Colonic mucosa (tissue), 4 donors: ENCODE results near the gene DNAJC18. TPM values are rescaled to one million over a fixed set of nuclear protein-coding genes. Genes with fewer than 3 reads are reported as not detected.

ENCODE experiments used
- DNase-seq: peaks from one replicate; pipeline ENCODE4 v3.0.0-alpha.2; 2020
- H3K27ac ChIP-seq: fragments of 200-600 bp; one replicate; pipeline ENCODE4 v1.8.0; 2021
- H3K27me3 ChIP-seq: fragments of 200-600 bp; one replicate; pipeline ENCODE4 v1.8.0; 2021
- H3K36me3 ChIP-seq: fragments of 200-600 bp; one replicate; pipeline ENCODE4 v1.8.0; 2021
- H3K4me1 ChIP-seq: fragments of 200-600 bp; one replicate; pipeline ENCODE4 v1.8.0; 2021; ENCODE audit warnings: mild to moderate bottlenecking
- H3K4me3 ChIP-seq: fragments of 200-600 bp; one replicate; pipeline ENCODE4 v1.8.0; 2021
- H3K9ac ChIP-seq, 2 donors: one replicate each; pipeline ENCODE4 v1.7.0; 2013; ENCODE audit warnings: control low read depth in 2 of 2, low read depth in 2 of 2, low read length in 2 of 2
- H3K9me3 ChIP-seq: fragments of 200-600 bp; one replicate; pipeline ENCODE4 v1.8.0; 2021
- intact Hi-C: fragments of 100-400 bp; cut with DNase I; formaldehyde crosslinking; loops from one replicate; pipeline ENCODE4 v1.14.1; 2022
- total RNA-seq, 2 donors: library from RNA; stranded (reverse); fragmentation: NEBNext Ultra II Directional in 1 of 2; extraction: Animal tissue kit (Norgen Biotek cat#: 25700) in 1 of 2; gene quantifications; one replicate each; pipeline ENCODE4 v1.2.1, GENCODE V29; 2021
- TF ChIP-seq, protein P1 (sequence below): fragments of 200-600 bp; IDR thresholded peaks from one replicate; pipeline ENCODE4 v1.8.0; 2022; ENCODE audit warnings: antibody characterized with exemption, mild to moderate bottlenecking
- donor health status: healthy.
- donor health status: DM: no; HTN: no; CAD: no.
- donor health status: DM: no; HTN: no; CAD: no.

DNAJC18 gene
- total RNA-seq, 2 donors from 2014 or later, result 3.6 to 5.7 TPM

- H3K27me3 ChIP-seq, result peaks cover 6% of the 10 kb centered on the region
- intact Hi-C loops, result loop anchor here (10.0 kb wide), 1 partner anchor 102 kb away; the partner anchor contains the start of gene MATR3
- no peak overlapping the region for H3K9ac ChIP-seq
- no peak overlapping the region for H3K4me3 ChIP-seq
- no peak for DNase-seq
- TF ChIP-seq, protein P1, sequence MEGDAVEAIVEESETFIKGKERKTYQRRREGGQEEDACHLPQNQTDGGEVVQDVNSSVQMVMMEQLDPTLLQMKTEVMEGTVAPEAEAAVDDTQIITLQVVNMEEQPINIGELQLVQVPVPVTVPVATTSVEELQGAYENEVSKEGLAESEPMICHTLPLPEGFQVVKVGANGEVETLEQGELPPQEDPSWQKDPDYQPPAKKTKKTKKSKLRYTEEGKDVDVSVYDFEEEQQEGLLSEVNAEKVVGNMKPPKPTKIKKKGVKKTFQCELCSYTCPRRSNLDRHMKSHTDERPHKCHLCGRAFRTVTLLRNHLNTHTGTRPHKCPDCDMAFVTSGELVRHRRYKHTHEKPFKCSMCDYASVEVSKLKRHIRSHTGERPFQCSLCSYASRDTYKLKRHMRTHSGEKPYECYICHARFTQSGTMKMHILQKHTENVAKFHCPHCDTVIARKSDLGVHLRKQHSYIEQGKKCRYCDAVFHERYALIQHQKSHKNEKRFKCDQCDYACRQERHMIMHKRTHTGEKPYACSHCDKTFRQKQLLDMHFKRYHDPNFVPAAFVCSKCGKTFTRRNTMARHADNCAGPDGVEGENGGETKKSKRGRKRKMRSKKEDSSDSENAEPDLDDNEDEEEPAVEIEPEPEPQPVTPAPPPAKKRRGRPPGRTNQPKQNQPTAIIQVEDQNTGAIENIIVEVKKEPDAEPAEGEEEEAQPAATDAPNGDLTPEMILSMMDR, result no peak
- no peak overlapping the region for H3K27ac ChIP-seq
- H3K9me3 ChIP-seq, result no peaks in the 10 kb centered on the region
- H3K36me3 ChIP-seq, result no peaks in the 10 kb centered on the region
- no peaks in the 10 kb centered on the region for H3K4me1 ChIP-seq
These were observed 42.6 kb downstream of the DNAJC18 start for GRCh38 chr5:139396691-139397090.

DNA sequence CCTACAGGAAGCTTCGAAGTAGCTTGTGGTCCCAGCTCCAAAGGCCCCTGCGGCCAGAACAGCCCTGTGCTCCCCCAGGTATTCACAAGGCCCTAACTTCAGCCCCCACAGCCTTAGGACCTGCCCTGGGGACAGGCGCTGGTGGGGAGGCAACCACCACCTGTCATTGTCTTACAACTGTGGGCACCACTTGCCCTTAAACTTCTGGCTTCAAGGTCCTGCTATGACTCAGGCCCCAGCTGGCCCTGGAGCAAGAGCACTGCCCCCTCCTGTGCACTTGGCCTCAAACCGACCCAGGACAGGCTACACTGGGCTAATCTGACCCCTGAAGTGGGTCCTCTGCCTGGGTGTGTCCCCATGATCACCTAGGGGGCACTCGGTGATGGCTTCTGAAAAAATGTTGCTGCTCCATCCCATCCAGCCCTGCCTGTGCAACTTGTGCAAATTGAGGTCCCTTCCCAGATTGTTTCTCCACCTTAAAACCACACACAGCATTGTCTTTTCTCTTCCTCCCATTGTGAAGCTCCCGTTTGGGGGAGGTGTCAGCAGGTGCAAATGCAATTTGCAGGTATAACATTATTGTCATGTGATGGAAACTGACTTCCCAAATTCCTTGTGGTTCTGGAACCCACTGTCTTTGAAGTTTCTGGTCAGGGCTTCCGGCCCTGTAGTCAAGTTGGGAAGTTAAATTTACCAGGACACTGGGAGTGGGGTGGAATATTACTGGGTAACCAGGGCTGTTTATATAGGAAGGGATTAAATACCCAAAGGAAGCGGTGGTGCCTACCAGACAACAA, 43.3 kb downstream of the DNAJC18 start:
- H3K27ac ChIP-seq, result no peak overlapping the region
- H3K4me1 ChIP-seq, result peaks cover 5% of the 10 kb centered on the region
- intact Hi-C loops, result loop anchor here (10.0 kb wide), 1 partner anchor 101 kb away; the partner anchor contains the start of gene MATR3
- no peaks in the 10 kb centered on the region for H3K36me3 ChIP-seq
- H3K27me3 ChIP-seq, result peaks cover 6% of the 10 kb centered on the region
- H3K4me3 ChIP-seq, result no peak overlapping the region
- DNase-seq, result no peak
- H3K9me3 ChIP-seq, result no peaks in the 10 kb centered on the region
- no peak overlapping the region for H3K9ac ChIP-seq
- TF ChIP-seq, protein P1, result no peak

GRCh38 chr5:139394654-139395566, 44.4 kb downstream of the DNAJC18 start, which contains the start of gene PROB1:
TSS of gene PROB1 (minus strand) at chr5:139395104. CDS start at chr5:139395081, 23 bp downstream.
- H3K9ac ChIP-seq, result peak within 1 kb of the TSS; percentile 51 to 52
- no peaks in the 10 kb centered on the region for H3K9me3 ChIP-seq
- peaks cover 6% of the 10 kb centered on the region for H3K27me3 ChIP-seq
- TF ChIP-seq, protein P1, result no peak
- H3K4me3 ChIP-seq, result peak within 1 kb of the TSS; percentile 53
- intact Hi-C loops, result loop anchor here (5.0 to 10.0 kb wide), 2 partner anchors 53 to 100 kb away; partner anchors contain the start of genes MATR3 and PAIP2
- DNase-seq, result no peak
- H3K36me3 ChIP-seq, result no peaks in the 10 kb centered on the region
- no peak within 1 kb of the TSS for H3K27ac ChIP-seq
- H3K4me1 ChIP-seq, result peaks cover 13% of the 10 kb centered on the region

DNA sequence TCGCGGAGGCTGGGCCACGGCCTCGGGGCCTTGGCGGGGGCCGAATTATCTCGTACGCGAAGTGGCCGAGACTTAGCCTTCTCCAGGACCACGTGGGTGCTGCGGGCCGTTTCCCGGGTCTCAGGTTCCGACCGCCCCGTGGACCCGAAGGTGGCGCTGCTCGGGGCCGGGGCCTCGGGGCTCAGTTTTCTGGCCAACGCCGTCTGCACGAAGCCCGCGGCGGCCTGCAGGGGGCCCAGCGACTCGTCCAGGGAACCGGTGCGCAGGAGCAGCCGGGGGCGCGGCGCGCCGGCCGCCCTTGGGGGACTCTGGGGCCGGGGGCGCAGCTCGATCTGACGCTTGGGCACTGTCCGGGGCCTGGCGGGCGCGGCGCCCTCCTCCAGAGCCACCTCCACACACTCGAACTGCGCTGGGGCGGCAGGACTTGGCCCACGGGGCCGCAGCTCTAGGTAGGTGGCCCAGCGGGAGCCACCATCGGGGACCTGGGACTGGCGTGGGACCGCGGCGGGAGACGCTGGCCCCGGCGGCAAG, 45.1 kb downstream of the DNAJC18 start:
- H3K9ac ChIP-seq, result peak overlapping the region; percentile 51 to 52

More for the DNA sequence above, 45.1 kb downstream of the DNAJC18 start:
- Histone ChIP-seq H3K27me3 (peaks cover 6% of the 10 kb centered on the region), H3K36me3 (no peaks in the 10 kb centered on the region), H3K4me1 (peaks cover 13% of the 10 kb centered on the region), H3K27ac (no peak overlapping the region), H3K4me3 (peak overlapping the region; percentile 53), H3K9me3 (no peaks in the 10 kb centered on the region)
- DNase-seq, result peak; percentile 62
- TF ChIP-seq, protein P1, result no peak
- intact Hi-C loops, result loop anchor here (5.0 to 10.0 kb wide), 2 partner anchors 52 to 99 kb away; partner anchors contain the start of genes MATR3 and PAIP2
